SK-N-MC (cell line): ENCODE measurements around the gene P4HA1.

Experiments used
- EZH2 ChIP-seq: fragments of 200-600 bp; sonication (generic); IDR thresholded peaks from one replicate; pipeline ENCODE4 v1.6.1; 2017; ENCODE audit warnings: antibody characterized with exemption
- FOXP2 ChIP-seq: optimal IDR thresholded peaks from 2 replicates; pipeline ENCODE3; 2011; ENCODE audit warnings: mild to moderate bottlenecking, moderate library complexity; ENCODE audit not compliant: insufficient read depth; ENCODE audit errors: extremely low read length, control extremely low read depth
- POLR2AphosphoS5 ChIP-seq: IDR thresholded peaks from 2 replicates; pipeline ENCODE4 v1.6.1; 2012; ENCODE audit warnings: mild to moderate bottlenecking, low read depth, low read length, borderline replicate concordance

- TF ChIP-seq POLR2AphosphoS5 (no peak), EZH2 (no peak), FOXP2 (no peak)
Observed at GRCh38 chr10:73084209-73084608, 12.5 kb downstream of the P4HA1 start.
